ENCODE measurements around the gene IGFBP6. TPM values are rescaled to one million over a fixed set of nuclear protein-coding genes. Genes with fewer than 3 reads are reported as not detected.
A peak's percentile ranks its signal among the peaks of the same experiment; 100 is the strongest.
"Not testable (repeated sequence)": the region's sequence is repeated elsewhere in the genome, so short reads cannot be mapped to it uniquely, and the experiment has no call there.

IGFBP6 gene
- total RNA-seq, 1 donor from 2014 or later: 0.72 TPM

GRCh38 chr12:53090105-53090504 is 7.4 kb upstream of the IGFBP6 start:
- no peak for DNase-seq (ENCODE audit: low read depth, low spot score)
- Mint-ChIP-seq H3K4me3 (no peak overlapping the region), H3K9me3 (no peaks in the 10 kb centered on the region), H3K27me3 (ENCODE audit: low read depth) (peaks cover 53% of the 10 kb centered on the region), H3K36me3 (ENCODE audit: low read depth) (no peaks in the 10 kb centered on the region), H3K4me1 (no peaks in the 10 kb centered on the region), H3K27ac (ENCODE audit: unreplicated experiment) (no peak overlapping the region)
- no peak for TF ChIP-seq CTCF (conservative IDR thresholded peaks at IDR 0.05)

- Mint-ChIP-seq H3K36me3 (ENCODE audit: low read depth) (no peaks in the 10 kb centered on the region), H3K9me3 (no peaks in the 10 kb centered on the region), H3K27ac (ENCODE audit: unreplicated experiment) (no peak overlapping the region), H3K4me1 (no peaks in the 10 kb centered on the region), H3K4me3 (no peak overlapping the region), H3K27me3 (ENCODE audit: low read depth) (peaks cover 57% of the 10 kb centered on the region)
- TF ChIP-seq CTCF (conservative IDR thresholded peaks at IDR 0.05): no peak
- DNase-seq (ENCODE audit: low read depth, low spot score): no peak
Observed at GRCh38 chr12:53090554-53090953, 6.9 kb upstream of the IGFBP6 start.

GRCh38 chr12:53091756-53092155 is 5.7 kb upstream of the IGFBP6 start:
- Mint-ChIP-seq H3K4me1 (peaks cover under 1% of the 10 kb centered on the region), H3K4me3 (no peak overlapping the region), H3K27ac (ENCODE audit: unreplicated experiment) (no peak overlapping the region), H3K27me3 (ENCODE audit: low read depth) (peaks cover 64% of the 10 kb centered on the region), H3K36me3 (ENCODE audit: low read depth) (no peaks in the 10 kb centered on the region), H3K9me3 (no peaks in the 10 kb centered on the region)
- no peak for TF ChIP-seq CTCF (conservative IDR thresholded peaks at IDR 0.05)
- no peak for DNase-seq (ENCODE audit: low read depth, low spot score)

GRCh38 chr12:53093777-53094393 is 3.6 kb upstream of the IGFBP6 start:
- H3K27ac Mint-ChIP-seq (ENCODE audit: unreplicated experiment): no peak overlapping the region
- H3K36me3 Mint-ChIP-seq (ENCODE audit: low read depth): no peaks in the 10 kb centered on the region
- DNase-seq (ENCODE audit: low read depth, low spot score): no peak
- no peak for TF ChIP-seq CTCF (conservative IDR thresholded peaks at IDR 0.05)
- H3K4me3 Mint-ChIP-seq: peak overlapping the region; percentile 33
- H3K9me3 Mint-ChIP-seq: no peaks in the 10 kb centered on the region
- H3K4me1 Mint-ChIP-seq: peaks cover 17% of the 10 kb centered on the region
- H3K27me3 Mint-ChIP-seq (ENCODE audit: low read depth): peaks cover 73% of the 10 kb centered on the region

GRCh38 chr12:53094394-53094787 is 3.1 kb upstream of the IGFBP6 start:
- peaks cover 77% of the 10 kb centered on the region for H3K27me3 Mint-ChIP-seq (ENCODE audit: low read depth)
- no peak for DNase-seq (ENCODE audit: low read depth, low spot score)
- H3K4me3 Mint-ChIP-seq: no peak overlapping the region
- H3K36me3 Mint-ChIP-seq (ENCODE audit: low read depth): no peaks in the 10 kb centered on the region
- H3K9me3 Mint-ChIP-seq: no peaks in the 10 kb centered on the region
- H3K4me1 Mint-ChIP-seq: peaks cover 22% of the 10 kb centered on the region
- no peak overlapping the region for H3K27ac Mint-ChIP-seq (ENCODE audit: unreplicated experiment)
- no peak for TF ChIP-seq CTCF (conservative IDR thresholded peaks at IDR 0.05)

GRCh38 chr12:53094796-53095595 is 2.5 kb upstream of the IGFBP6 start:
- H3K9me3 Mint-ChIP-seq; DNase-seq (ENCODE audit: low read depth, low spot score); H3K27ac Mint-ChIP-seq (ENCODE audit: unreplicated experiment); H3K36me3 Mint-ChIP-seq (ENCODE audit: low read depth); H3K4me3 Mint-ChIP-seq: not testable (repeated sequence)
- Mint-ChIP-seq H3K27me3 (ENCODE audit: low read depth) (peaks cover 77% of the 10 kb centered on the region), H3K4me1 (peaks cover 23% of the 10 kb centered on the region)

- H3K27ac Mint-ChIP-seq (ENCODE audit: unreplicated experiment); H3K36me3 Mint-ChIP-seq (ENCODE audit: low read depth); DNase-seq (ENCODE audit: low read depth, low spot score); H3K9me3 Mint-ChIP-seq; H3K4me3 Mint-ChIP-seq: not testable (repeated sequence)
- Mint-ChIP-seq H3K4me1 (peaks cover 23% of the 10 kb centered on the region), H3K27me3 (ENCODE audit: low read depth) (peaks cover 75% of the 10 kb centered on the region)
Observed at GRCh38 chr12:53095596-53095895, 1.9 kb upstream of the IGFBP6 start.

All from neural crest cell (in vitro differentiated cells).